ENCODE data around the gene NRCAM.

The NRCAM gene

DNA sequence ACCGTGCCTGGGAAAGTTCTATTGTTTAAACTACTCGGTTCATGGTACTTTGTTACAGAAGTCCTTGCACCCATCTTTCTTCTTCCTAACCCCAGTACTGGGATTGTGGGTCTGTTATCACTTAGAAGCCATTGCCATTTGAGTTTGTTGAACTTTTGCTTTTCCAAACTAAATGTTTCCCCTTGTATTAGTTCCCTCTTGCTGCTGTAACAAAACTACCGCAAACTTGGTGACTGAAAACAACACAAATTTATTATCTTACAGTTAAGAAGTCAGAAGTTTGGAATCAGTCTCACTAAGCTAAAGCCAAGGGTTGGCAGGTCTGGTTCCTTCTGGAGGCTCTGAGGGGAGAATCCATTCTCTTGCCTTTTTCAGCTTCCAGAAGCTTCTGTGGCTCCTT, 319.2 kb downstream of the NRCAM start:
- H3K4me1 ChIP-seq (ENCODE audit: control insufficient read depth in 1 of 2, insufficient read depth in 1 of 2, low read depth in 1 of 2, low read length in 1 of 2) = peaks cover 21 to 31% of the 10 kb centered on the region in 2 experiments
- TF ChIP-seq, protein P1, sequence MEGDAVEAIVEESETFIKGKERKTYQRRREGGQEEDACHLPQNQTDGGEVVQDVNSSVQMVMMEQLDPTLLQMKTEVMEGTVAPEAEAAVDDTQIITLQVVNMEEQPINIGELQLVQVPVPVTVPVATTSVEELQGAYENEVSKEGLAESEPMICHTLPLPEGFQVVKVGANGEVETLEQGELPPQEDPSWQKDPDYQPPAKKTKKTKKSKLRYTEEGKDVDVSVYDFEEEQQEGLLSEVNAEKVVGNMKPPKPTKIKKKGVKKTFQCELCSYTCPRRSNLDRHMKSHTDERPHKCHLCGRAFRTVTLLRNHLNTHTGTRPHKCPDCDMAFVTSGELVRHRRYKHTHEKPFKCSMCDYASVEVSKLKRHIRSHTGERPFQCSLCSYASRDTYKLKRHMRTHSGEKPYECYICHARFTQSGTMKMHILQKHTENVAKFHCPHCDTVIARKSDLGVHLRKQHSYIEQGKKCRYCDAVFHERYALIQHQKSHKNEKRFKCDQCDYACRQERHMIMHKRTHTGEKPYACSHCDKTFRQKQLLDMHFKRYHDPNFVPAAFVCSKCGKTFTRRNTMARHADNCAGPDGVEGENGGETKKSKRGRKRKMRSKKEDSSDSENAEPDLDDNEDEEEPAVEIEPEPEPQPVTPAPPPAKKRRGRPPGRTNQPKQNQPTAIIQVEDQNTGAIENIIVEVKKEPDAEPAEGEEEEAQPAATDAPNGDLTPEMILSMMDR (IDR thresholded peaks at IDR 0.05) = no peak
- no peak overlapping the region for H3K4me3 ChIP-seq (ENCODE audit: low read depth in 1 of 2, low read length in 1 of 2)
- no peaks in the 10 kb centered on the region for H3K9me3 ChIP-seq
- no peaks in the 10 kb centered on the region for H3K27me3 ChIP-seq
- no peak overlapping the region for H3K27ac ChIP-seq
- H3K36me3 ChIP-seq = no peaks in the 10 kb centered on the region

DNA sequence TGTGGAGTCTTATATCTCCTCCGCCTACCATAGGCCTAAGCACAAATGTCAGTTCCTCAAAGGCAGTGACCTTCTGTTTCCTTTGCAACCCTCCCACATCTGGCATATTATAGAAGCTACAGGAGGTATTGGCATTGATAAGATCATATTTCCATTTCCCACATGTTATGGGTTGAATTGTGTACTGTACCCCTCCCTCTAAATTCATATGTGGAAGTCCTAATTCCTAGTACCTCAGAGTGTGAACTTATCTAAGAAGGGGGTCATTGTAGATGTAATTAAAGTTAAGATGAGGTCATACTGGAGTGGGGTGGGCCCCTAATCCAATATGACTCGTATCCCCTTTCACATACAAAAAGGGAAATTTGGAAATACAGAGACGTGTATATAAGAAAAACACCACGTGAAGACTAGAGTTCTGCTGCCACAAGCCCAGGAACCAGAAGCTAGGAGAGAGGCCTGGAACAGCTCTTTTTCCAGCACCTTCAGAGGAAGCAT, 320.0 kb downstream of the NRCAM start:
- H3K36me3 ChIP-seq = no peaks in the 10 kb centered on the region
- TF ChIP-seq, protein P1 (IDR thresholded peaks at IDR 0.05) = no peak
- no peaks in the 10 kb centered on the region for H3K9me3 ChIP-seq
- H3K4me3 ChIP-seq (ENCODE audit: low read depth in 1 of 2, low read length in 1 of 2) = peak overlapping the region; percentile 9 to 13
- peaks cover 21 to 31% of the 10 kb centered on the region in 2 experiments for H3K4me1 ChIP-seq (ENCODE audit: control insufficient read depth in 1 of 2, insufficient read depth in 1 of 2, low read depth in 1 of 2, low read length in 1 of 2)
- H3K27ac ChIP-seq = peak overlapping the region; percentile 85
- H3K27me3 ChIP-seq = no peaks in the 10 kb centered on the region

DNA sequence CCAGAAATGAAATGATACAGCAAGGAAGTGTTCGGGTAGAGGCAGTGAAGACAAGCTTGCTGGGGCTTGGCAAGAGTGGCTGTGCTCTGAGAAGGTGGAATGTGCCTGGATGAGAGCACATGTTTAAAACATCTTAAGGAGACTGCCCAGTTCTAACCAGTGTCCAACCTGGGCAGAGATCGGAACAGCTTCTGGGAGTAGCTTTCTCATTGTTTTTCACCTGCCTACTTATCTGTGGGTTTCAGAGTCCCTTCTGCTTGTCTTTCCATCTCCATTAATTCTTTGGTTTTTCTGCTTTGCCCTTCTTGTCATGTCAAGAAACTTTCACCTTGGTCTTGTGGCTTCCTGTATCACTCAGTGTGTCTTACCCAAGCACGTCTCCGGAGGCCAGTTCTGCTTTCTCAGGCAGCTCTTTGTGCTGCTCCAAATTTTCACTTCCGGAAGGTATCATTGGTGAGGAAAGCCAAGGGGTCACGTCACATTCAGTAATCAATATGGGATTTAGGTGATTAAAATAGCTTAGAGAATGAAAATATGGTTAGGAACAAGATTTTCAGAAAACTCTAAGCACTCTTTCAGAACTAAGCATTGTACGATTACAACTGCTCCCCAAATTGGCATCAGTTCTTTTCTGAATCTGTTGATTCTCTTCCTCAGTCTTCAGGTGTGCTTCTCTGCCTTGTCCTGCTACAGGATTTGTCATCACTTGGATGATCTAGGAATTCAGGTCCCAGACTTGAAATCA, 320.6 kb downstream of the NRCAM start:
- Histone ChIP-seq H3K27ac (peak overlapping the region; percentile 85), H3K4me1 (ENCODE audit: control insufficient read depth in 1 of 2, insufficient read depth in 1 of 2, low read depth in 1 of 2, low read length in 1 of 2) (peaks cover 21 to 31% of the 10 kb centered on the region in 2 experiments), H3K27me3 (no peaks in the 10 kb centered on the region), H3K9me3 (no peaks in the 10 kb centered on the region), H3K36me3 (no peaks in the 10 kb centered on the region), H3K4me3 (ENCODE audit: low read depth in 1 of 2, low read length in 1 of 2) (peak overlapping the region; percentile 9 to 13)
- TF ChIP-seq, protein P1 (IDR thresholded peaks at IDR 0.05) = no peak

DNA sequence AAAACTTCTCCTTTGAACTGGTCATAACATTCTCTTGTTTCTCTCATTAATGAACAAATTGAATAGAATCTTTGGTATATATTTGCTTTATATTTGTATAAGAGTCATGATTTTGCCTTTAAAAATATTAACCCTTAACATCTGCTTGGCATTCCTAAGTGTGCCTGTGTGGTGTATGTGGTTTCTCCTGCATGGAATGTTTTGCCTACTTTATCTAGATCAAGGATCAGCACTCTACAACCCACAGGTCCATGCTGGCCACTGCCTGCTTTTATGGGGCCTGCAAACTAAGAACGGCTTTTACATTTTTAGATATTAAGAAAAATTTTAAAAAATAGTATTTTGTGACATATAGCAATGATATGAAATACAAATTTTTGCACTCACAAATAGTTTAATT, 321.8 kb downstream of the NRCAM start:
- H3K36me3 ChIP-seq = no peaks in the 10 kb centered on the region
- TF ChIP-seq, protein P1 (IDR thresholded peaks at IDR 0.05) = no peak
- no peak overlapping the region for H3K4me3 ChIP-seq (ENCODE audit: low read depth in 1 of 2, low read length in 1 of 2)
- H3K27me3 ChIP-seq = no peaks in the 10 kb centered on the region
- peaks cover 21 to 31% of the 10 kb centered on the region in 2 experiments for H3K4me1 ChIP-seq (ENCODE audit: control insufficient read depth in 1 of 2, insufficient read depth in 1 of 2, low read depth in 1 of 2, low read length in 1 of 2)
- no peaks in the 10 kb centered on the region for H3K9me3 ChIP-seq
- peak overlapping the region; percentile 85 for H3K27ac ChIP-seq

DNA sequence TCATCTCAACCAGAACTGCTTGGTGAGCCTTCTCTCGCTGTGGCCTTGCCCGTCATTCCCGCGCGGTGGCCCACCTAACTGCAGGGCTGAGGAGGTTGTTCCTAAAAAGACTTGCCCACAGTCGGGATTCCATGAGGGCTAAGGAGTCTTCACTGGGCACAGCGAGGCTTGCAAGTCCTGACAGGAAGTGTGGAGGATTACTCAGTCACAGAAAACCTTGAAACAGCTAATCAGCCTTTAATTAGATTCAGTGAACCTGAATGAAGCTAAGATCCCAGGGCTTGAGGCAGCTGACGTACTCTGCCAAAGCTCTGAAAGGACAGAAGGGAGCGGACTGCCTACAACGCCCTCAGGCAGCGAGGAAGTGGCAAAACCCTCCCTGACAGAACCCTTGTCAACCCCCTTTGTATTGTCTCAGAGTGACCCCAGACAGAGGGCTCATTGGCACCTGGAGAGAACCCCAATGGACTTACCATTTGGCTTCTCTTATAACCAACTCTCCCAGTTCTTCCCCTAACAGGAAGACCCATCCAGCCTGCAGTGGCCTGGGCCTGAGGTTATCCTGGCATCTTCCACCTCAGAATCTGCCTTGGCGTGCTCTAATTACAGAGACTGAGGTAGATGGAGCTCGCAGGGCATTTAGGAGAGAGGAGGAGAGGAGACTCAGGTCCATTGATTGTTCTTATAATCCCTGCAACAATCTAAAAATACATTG, 323.5 kb downstream of the NRCAM start:
- Histone ChIP-seq H3K9me3 (no peaks in the 10 kb centered on the region), H3K36me3 (no peaks in the 10 kb centered on the region), H3K27ac (no peak overlapping the region), H3K27me3 (no peaks in the 10 kb centered on the region), H3K4me3 (ENCODE audit: low read depth in 1 of 2, low read length in 1 of 2) (no peak overlapping the region), H3K4me1 (ENCODE audit: control insufficient read depth in 1 of 2, insufficient read depth in 1 of 2, low read depth in 1 of 2, low read length in 1 of 2) (peaks cover 21 to 31% of the 10 kb centered on the region in 2 experiments)
- TF ChIP-seq, protein P1 (IDR thresholded peaks at IDR 0.05) = no peak
